ENCODE measurements around the gene CHTOP. TPM values are rescaled to one million over a fixed set of nuclear protein-coding genes. Genes with fewer than 3 reads are reported as not detected.

Gene CHTOP
- total and polyA plus RNA-seq, 2 of the 8 experiments (the other 6 are each of a cell fraction or from before 2014, with no cell fraction given), result 84.6 to 104 TPM

DNA sequence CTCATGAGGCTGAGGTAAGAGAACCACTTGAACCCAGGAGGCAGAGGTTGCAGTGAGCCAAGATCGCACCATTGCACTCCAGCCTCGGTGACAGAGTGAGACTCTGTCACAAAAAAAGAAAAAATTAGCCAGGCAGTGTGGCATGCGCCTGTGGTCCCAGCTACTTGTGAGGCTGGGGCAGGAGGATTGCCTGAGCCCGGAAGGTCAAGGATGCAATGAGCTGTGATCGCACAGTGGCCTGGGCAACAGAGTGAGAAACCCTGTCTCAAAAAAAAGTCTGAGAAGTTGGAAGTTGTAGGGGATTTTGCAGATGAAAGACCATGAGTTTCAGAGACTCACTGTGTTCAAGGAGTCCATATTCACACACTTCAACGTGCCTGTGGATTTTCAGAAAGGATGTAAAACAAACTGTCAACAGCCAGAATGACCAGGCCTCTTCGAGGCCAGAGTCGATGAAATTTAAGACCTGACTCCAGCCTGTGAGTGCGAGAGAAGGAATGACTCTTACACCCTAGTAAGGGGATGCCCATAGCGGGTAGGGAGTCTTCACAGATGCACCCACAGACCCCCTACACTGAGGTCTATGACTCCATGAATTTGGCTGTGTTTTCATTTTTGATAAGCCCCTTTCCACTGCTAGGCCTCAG, 8.8 kb upstream of the CHTOP start:
- Histone ChIP-seq H4K5ac (ENCODE audit: insufficient read length, low read depth, low read length) (no peak overlapping the region), H3K4me2 (ENCODE audit: insufficient read depth in 1 of 2, low read depth in 2 of 2, low read length in 2 of 2) (no peak overlapping the region), H2BK20ac (ENCODE audit: low read length) (no peak overlapping the region), H2AFZ (ENCODE audit: low read length) (no peak overlapping the region), H3K27ac (ENCODE audit: low read depth, low read length) (no peak overlapping the region), H3K4ac (replicated peaks; ENCODE audit: insufficient read length, low read depth, low read length) (no peak overlapping the region), H3K4me3 (ENCODE audit: extremely low read depth in 1 of 4, insufficient read depth in 2 of 4, low read depth in 3 of 4, low read length in 4 of 4) (no peak overlapping the region), H3K56ac (replicated peaks; ENCODE audit: insufficient read length, low read depth, low read length) (no peak overlapping the region), H3K14ac (ENCODE audit: insufficient read length) (no peak overlapping the region), H3K9ac (replicated peaks in 1 of 4; ENCODE audit: extremely low read depth in 1 of 4, low read depth in 3 of 4, low read length in 3 of 4) (no peak overlapping the region), H3K27me3 (replicated peaks in 1 of 4; ENCODE audit: control insufficient read depth in 3 of 4, extremely low read depth in 1 of 4, insufficient read depth in 3 of 4, low read length in 3 of 4) (no peaks in the 10 kb centered on the region), H3K79me1 (ENCODE audit: low read depth, low read length) (no peaks in the 10 kb centered on the region), H2BK12ac (ENCODE audit: low read depth, low read length) (0 out of 2 replicates have a peak overlapping the region, but pooled peaks have one; percentile 17), H2BK5ac (ENCODE audit: low read depth, low read length) (no peak overlapping the region), H3K4me1 (replicated peaks in 1 of 4; ENCODE audit: control insufficient read depth in 3 of 4, insufficient read depth in 4 of 4, low read length in 3 of 4) (peaks cover 0 to 13% (median 7%) of the 10 kb centered on the region in 4 experiments; a peak in 6 of 7 replicates), H3K23ac (ENCODE audit: insufficient read length) (no peak overlapping the region), H3K18ac (ENCODE audit: extremely low read depth, low read length) (no peak overlapping the region), H3K9me3 (ENCODE audit: insufficient read depth in 2 of 2, low read depth in 1 of 2, low read length in 1 of 2) (no peaks in the 10 kb centered on the region), H3K36me3 (ENCODE audit: control insufficient read depth in 2 of 4, insufficient read depth in 4 of 4, low read length in 3 of 4) (peaks cover 0 to 4% (median 1%) of the 10 kb centered on the region in 4 experiments; a peak in 3 of 8 replicates), H3K23me2 (ENCODE audit: low read depth, low read length) (peaks cover 7% of the 10 kb centered on the region), H4K20me1 (replicated peaks in 1 of 2; ENCODE audit: control insufficient read depth in 1 of 2, insufficient read depth in 2 of 2, low read length in 2 of 2) (no peaks in the 10 kb centered on the region), H2BK120ac (replicated peaks; ENCODE audit: low read depth, low read length) (no peak overlapping the region), H4K8ac (ENCODE audit: extremely low read depth, insufficient read depth, low read length) (no peak overlapping the region), H2AK5ac (ENCODE audit: low read depth, low read length) (no peak overlapping the region), H4K91ac (replicated peaks; ENCODE audit: insufficient read length, low read length) (no peak overlapping the region), H3K79me2 (ENCODE audit: control insufficient read depth in 1 of 2, insufficient read depth in 2 of 2, low read length in 2 of 2) (no peaks in the 10 kb centered on the region), H2BK15ac (ENCODE audit: low read length) (no peak overlapping the region)
- WGBS, 2 experiments (ENCODE audit: extremely low coverage in 1 of 2, insufficient coverage in 1 of 2, insufficient read length in 1 of 2, insufficient replicate concordance in 2 of 2, low coverage in 1 of 2, low lambda C conversion rate in 2 of 2, missing lambda C conversion rate in 1 of 2), result 96% methylated on average over 10 of the region's 10 CpGs; no CpG with 5 or more reads in 1 of the 2 experiments
- ChIA-PET POLR2A (ENCODE audit: partially characterized antibody) (interaction anchor here (1.1 to 15.6 kb wide), 7 partner anchors 9 to 35 kb away, joined by 3 to 261 read pairs (median 10); partner anchors contain the start of genes CHTOP, S100A14, S100A16 and SNAPIN), CTCF (ENCODE audit: partially characterized antibody) (interaction anchor here (0.6 to 10.2 kb wide), 4 partner anchors 8 to 145 kb away, joined by 5 to 115 read pairs (median 88); partner anchors contain the start of genes S100A14 and S100A6)
- FAIRE-seq (no peak), DNase-seq (ENCODE audit: low read depth in 1 of 2, low spot score in 2 of 2) (no peak)
- TF ChIP-seq ATF3 (IDR thresholded peaks at IDR 0.05; ENCODE audit: insufficient read depth, low read depth, low read length), result no peak
- no peak for TF ChIP-seq ZNF274 (IDR thresholded peaks at IDR 0.05; ENCODE audit: borderline replicate concordance, extremely low read depth, low read length)
- no peak for TF ChIP-seq RAD21 (IDR thresholded peaks at IDR 0.05 in 1 of 2, conservative IDR thresholded peaks at IDR 0.05 in 1 of 2; ENCODE audit: low read depth in 2 of 2, low read length in 2 of 2)
- TF ChIP-seq SIX5 (IDR thresholded peaks at IDR 0.05; ENCODE audit: low read depth, low read length), result no peak
- TF ChIP-seq RNF2 (IDR thresholded peaks at IDR 0.05; ENCODE audit: borderline replicate concordance, low read depth, low read length, missing control alignments, poor library complexity, severe bottlenecking), result no peak
- TF ChIP-seq SUZ12 (IDR thresholded peaks at IDR 0.05; ENCODE audit: low read length), result no peak
- TF ChIP-seq E2F6 (IDR thresholded peaks at IDR 0.05), result no peak
- no peak for TF ChIP-seq GABPA (IDR thresholded peaks at IDR 0.05; ENCODE audit: borderline replicate concordance, insufficient read depth, low read length)
- TF ChIP-seq RFX5 (IDR thresholded peaks at IDR 0.05; ENCODE audit: borderline replicate concordance, low read depth, low read length), result no peak
